Stimulated activated CD8-positive, alpha-beta memory T cell treated with anti-CD3 and anti-CD28 coated beads, Interleukin-12 subunit alpha, Interleukin-12 subunit beta, amount 100 ng/mL, for 1 hour (primary cell): ENCODE results near the gene SPAG16.

Source experiments
- DNase-seq: peaks from one replicate; pipeline ENCODE4 v3.0.0-alpha.2; 2020; ENCODE audit warnings: low read depth

SPAG16 gene

GRCh38 chr2:214265991-214266489 lies 981.8 kb downstream of the SPAG16 start:
- DNase-seq, result no peak

GRCh38 chr2:214277880-214278279 lies 993.6 kb downstream of the SPAG16 start:
- no peak for DNase-seq

- DNase-seq, result no peak
Observed at GRCh38 chr2:214286011-214286410, 1001.7 kb downstream of the SPAG16 start.

GRCh38 chr2:214293593-214293992 lies 1009.3 kb downstream of the SPAG16 start:
- no peak for DNase-seq

GRCh38 chr2:214294426-214294825 lies 1010.2 kb downstream of the SPAG16 start:
- DNase-seq, result no peak

GRCh38 chr2:214297423-214297822 lies 1013.2 kb downstream of the SPAG16 start:
- DNase-seq, result no peak

- DNase-seq, result no peak
Observed at GRCh38 chr2:214310319-214310718, 1026.1 kb downstream of the SPAG16 start.

GRCh38 chr2:214311031-214311533 lies 1026.8 kb downstream of the SPAG16 start:
- no peak for DNase-seq

- no peak for DNase-seq
Observed at GRCh38 chr2:214311931-214312749, 1027.9 kb downstream of the SPAG16 start.

- no peak for DNase-seq
Observed at GRCh38 chr2:214315324-214315723, 1031.1 kb downstream of the SPAG16 start.

- DNase-seq, result no peak
Observed at GRCh38 chr2:214320211-214320610, 1035.9 kb downstream of the SPAG16 start.

- DNase-seq, result no peak
Observed at GRCh38 chr2:214322662-214323061, 1038.4 kb downstream of the SPAG16 start.

GRCh38 chr2:214325404-214325803 lies 1041.1 kb downstream of the SPAG16 start:
- DNase-seq, result no peak

- no peak for DNase-seq
Observed at GRCh38 chr2:214328941-214329340, 1044.7 kb downstream of the SPAG16 start.

GRCh38 chr2:214341646-214342045 lies 1057.4 kb downstream of the SPAG16 start:
- DNase-seq, result no peak

- no peak for DNase-seq
Observed at GRCh38 chr2:214358506-214358905, 1074.2 kb downstream of the SPAG16 start.

GRCh38 chr2:214361116-214361515 lies 1076.9 kb downstream of the SPAG16 start:
- no peak for DNase-seq

GRCh38 chr2:214365549-214365948 lies 1081.3 kb downstream of the SPAG16 start:
- no peak for DNase-seq

GRCh38 chr2:214367171-214367570 lies 1082.9 kb downstream of the SPAG16 start:
- no peak for DNase-seq

GRCh38 chr2:214376618-214377285 lies 1092.5 kb downstream of the SPAG16 start:
- DNase-seq, result no peak

- no peak for DNase-seq
Observed at GRCh38 chr2:214377286-214377624, 1093.0 kb downstream of the SPAG16 start.

GRCh38 chr2:214378455-214379103 lies 1094.3 kb downstream of the SPAG16 start:
- no peak for DNase-seq

- DNase-seq, result no peak
Observed at GRCh38 chr2:214379227-214379626, 1095.0 kb downstream of the SPAG16 start.
